HUES48 (cell line): Measurements from ENCODE around the gene ZNF718.
A peak's percentile ranks its signal among the peaks of the same experiment; 100 is the strongest.
"Not testable (repeated sequence)": the region's sequence is repeated elsewhere in the genome, so short reads cannot be mapped to it uniquely, and the experiment has no call there.

Experiments
- H3K27ac ChIP-seq: one replicate; pipeline ENCODE4 v1.7.0; 2013; ENCODE audit warnings: low read depth, low read length, inconsistent platforms
- H3K27me3 ChIP-seq: 2 replicates; pipeline ENCODE4 v1.6.1; 2013; ENCODE audit warnings: mild to moderate bottlenecking, low read length; ENCODE audit not compliant: control insufficient read depth, insufficient read depth
- H3K36me3 ChIP-seq: 2 replicates; pipeline ENCODE4 v1.6.1; 2013; ENCODE audit warnings: low read length; ENCODE audit not compliant: control insufficient read depth, insufficient read depth
- H3K4me1 ChIP-seq: 2 replicates; pipeline ENCODE4 v1.6.1; 2013; ENCODE audit warnings: mild to moderate bottlenecking, low read length; ENCODE audit not compliant: control insufficient read depth, insufficient read depth
- H3K4me3 ChIP-seq: 2 replicates; pipeline ENCODE4 v1.5.1; 2013; ENCODE audit warnings: mild to moderate bottlenecking, low read depth, low read length
- H3K9ac ChIP-seq: 2 replicates; pipeline ENCODE4 v1.6.1; 2013; ENCODE audit warnings: mild to moderate bottlenecking, low read depth, low read length, moderate library complexity
- H3K9me3 ChIP-seq: 2 replicates; pipeline ENCODE4 v1.6.1; 2013; ENCODE audit warnings: low read length; ENCODE audit not compliant: control insufficient read depth, insufficient read depth

ZNF718 gene

DNA sequence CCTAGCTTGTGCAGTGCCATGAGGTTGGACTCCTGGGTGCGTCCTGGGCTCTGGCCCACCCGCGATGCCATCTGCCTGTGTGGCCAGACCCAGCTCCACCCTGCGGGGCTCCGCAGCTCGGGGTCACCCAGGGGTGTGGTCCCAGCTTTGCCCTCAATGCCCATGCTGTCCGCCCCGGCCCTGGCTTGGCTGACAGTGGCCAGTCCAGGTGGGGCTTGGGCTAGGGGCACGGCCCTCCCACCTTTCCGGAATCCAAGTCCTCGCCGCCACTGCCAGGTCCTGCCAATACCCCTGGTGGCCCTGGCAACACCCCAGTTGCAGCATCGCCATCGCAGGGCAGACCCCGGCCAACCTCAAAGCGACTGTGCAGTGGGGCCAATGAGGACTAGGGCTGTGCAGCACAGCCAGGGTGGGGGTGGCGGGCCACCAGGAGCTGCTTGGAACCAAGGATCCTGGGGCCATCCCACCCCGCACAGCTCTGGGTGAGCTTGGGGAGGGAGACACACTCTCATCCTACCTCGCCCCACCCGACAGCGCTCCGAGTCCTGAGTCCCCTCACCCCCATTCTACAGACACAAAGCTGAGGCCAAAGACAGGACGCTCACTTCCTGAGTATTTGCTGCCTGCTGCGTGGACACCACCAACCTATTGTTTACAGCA is 80.9 kb downstream of the ZNF718 start:
- Histone ChIP-seq H3K27me3 (no peaks in the 10 kb centered on the region), H3K36me3 (0 out of 2 replicates have a peak, but pooled peaks cover 9% of the 10 kb centered on the region), H3K4me1 (no peaks in the 10 kb centered on the region), H3K4me3 (no peak overlapping the region), H3K27ac (no peak overlapping the region), H3K9ac (no peak overlapping the region), H3K9me3 (peaks cover 69% of the 10 kb centered on the region)

DNA sequence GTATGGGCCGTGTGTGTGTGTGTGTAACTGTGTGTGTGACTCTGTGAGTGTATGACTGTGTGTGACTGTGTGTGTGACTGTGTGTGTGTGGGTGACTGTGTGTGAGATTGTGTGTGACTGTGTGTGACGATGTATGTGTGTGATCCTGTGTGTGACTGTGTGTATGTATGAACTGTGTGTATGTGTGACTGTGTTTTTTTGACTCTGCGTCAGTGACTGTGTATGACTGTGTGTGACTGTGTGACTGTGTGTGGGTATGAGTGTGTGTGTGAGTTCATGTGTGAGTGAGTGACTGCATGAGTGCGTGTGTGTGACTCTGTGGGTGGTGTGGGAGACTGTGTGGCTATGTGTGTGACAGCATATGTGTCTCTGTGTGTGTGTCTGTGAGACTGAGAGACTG is 81.8 kb downstream of the ZNF718 start:
- H3K9me3 ChIP-seq: peaks cover 64% of the 10 kb centered on the region
- no peaks in the 10 kb centered on the region for H3K27me3 ChIP-seq
- H3K4me3 ChIP-seq: no peak overlapping the region
- H3K9ac ChIP-seq: no peak overlapping the region
- 0 out of 2 replicates have a peak, but pooled peaks cover 9% of the 10 kb centered on the region for H3K36me3 ChIP-seq
- no peaks in the 10 kb centered on the region for H3K4me1 ChIP-seq
- no peak overlapping the region for H3K27ac ChIP-seq

DNA sequence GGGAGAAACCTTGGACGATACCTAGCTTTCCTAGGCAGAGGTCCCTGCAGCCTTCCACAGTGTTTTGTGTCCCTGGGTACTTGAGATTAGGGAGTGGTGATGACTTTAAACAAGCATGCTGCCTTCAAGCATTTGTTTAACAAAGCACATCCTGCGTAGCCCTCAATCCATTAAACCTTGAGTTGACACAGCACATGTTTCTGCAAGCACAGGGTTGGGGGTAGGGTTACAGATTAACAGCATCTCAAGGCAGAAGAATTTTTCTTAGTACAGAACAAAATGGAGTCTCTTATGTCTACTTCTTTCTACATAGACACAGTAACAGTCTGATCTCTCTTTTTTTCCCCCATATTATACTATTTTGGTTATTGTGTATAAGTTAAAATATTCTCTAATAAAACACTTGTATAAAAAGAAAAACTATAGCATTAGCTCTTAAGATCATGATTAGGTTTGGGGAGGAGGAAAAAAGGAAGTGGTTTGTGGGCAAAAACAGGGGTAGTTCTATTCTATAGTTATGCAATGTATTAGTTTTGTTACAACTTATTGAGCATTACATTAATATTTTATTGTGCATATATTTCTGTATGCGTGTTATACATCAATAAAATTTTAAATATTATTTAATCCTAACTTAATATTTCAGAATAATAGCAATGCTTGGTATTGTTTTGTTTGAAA is 84.3 kb downstream of the ZNF718 start:
- not testable (repeated sequence) for H3K4me1 ChIP-seq, H3K36me3 ChIP-seq, H3K27me3 ChIP-seq, H3K4me3 ChIP-seq, H3K9ac ChIP-seq, H3K27ac ChIP-seq
- H3K9me3 ChIP-seq: peaks cover 41% of the 10 kb centered on the region

DNA sequence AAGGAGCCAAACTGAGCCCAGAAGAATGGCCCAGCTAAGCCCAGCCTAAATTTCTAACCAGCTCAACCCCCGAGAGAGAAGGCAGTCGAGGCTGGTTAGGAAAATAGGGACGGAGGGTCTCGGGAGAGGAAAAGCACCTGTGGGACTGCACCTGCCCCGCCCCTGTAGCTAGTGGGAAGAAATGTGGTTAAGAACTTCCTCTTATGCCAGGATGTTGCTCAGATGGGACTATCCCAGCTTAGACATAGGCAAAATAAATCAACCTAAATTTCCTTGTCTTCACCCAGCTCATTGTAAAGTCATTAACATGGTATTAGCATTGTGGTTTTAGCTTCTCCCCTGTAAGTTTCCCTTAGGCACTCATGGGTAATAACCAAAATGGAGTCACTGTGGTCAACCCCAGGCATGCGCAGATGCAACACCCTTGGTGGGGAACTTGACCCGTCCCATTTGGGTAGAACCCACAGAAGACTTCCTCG is 86.8 kb downstream of the ZNF718 start:
- Histone ChIP-seq H3K36me3 (peaks cover 4% of the 10 kb centered on the region; the same call in 1 of the 2 replicates), H3K27ac (no peak overlapping the region), H3K9ac (no peak overlapping the region), H3K9me3 (peaks cover 19% of the 10 kb centered on the region), H3K27me3 (no peaks in the 10 kb centered on the region), H3K4me3 (no peak overlapping the region), H3K4me1 (peaks cover 12% of the 10 kb centered on the region)

DNA sequence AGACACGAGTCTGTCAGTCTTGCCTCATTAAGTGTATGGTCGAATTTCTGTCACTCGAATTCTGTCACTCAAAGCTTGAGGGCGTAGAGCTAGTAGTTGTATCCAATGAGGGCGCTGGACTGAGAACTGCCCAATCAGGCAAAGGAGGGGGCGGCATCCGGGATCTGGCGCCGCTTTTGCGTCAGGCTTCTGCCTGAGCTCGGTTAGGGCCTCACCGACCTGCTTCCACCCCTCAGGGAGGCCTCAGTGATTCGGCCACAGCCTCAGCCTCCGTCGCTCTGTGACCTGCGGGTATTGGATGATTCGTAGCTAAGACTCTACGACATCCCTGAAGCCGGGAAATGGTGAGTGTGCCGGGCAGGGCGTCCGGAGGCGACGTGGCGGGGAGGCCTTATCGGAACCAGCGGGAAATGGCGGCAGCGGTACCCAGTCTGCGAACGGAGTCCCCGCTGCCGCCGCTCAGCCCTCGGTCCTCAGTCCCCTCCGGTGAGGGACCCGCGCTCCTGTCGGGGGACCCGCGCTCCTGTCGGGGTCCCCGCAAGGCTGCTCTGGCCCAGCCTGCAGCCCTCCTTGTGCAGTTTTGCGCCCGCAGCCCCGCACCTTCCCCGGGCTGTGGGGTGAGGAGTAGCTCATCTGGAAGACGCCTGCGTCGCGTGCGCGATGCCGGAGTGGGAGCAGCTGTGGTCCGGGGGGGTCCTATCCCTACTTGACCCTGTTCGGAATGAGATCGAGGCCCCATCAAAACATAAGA is 88.3 kb downstream of the ZNF718 start:
- Histone ChIP-seq H3K27ac (peak overlapping the region; percentile 67), H3K4me1 (peaks cover 12% of the 10 kb centered on the region), H3K36me3 (peaks cover 6% of the 10 kb centered on the region; the same call in 1 of the 2 replicates), H3K9ac (peak overlapping the region; percentile 88), H3K4me3 (peak overlapping the region; percentile 90), H3K9me3 (peaks cover 5% of the 10 kb centered on the region; the same call in 1 of the 2 replicates), H3K27me3 (no peaks in the 10 kb centered on the region)

DNA sequence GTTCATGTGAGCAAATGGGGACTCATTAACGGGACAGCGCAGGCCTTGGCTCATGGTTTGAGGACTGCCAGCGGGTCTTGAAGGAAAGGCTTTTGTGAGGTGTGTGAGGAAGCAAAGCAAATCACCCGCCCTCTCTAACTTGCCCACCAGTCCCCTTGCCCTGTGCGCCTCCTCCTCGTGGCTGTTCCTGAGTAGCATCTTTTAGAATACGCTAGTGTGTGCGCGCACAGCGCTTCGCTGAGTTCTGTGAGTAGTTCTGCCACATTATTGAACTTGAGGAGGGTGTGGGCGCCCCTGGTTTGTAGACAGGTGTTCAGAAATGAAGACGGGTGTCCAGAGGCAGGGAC is 88.9 kb downstream of the ZNF718 start:
- Histone ChIP-seq H3K9ac (peak overlapping the region; percentile 88), H3K4me3 (peak overlapping the region; percentile 90), H3K4me1 (peaks cover 12% of the 10 kb centered on the region)

More for the DNA sequence above, 88.9 kb downstream of the ZNF718 start:
- peak overlapping the region; percentile 67 for H3K27ac ChIP-seq
- H3K9me3 ChIP-seq, H3K36me3 ChIP-seq, H3K27me3 ChIP-seq: not testable (repeated sequence)
